ENCODE measurements around the gene MPL. TPM values are rescaled to one million over a fixed set of nuclear protein-coding genes. Genes with fewer than 3 reads are reported as not detected.

Gene MPL
- total and polyA plus RNA-seq, 2 of the 13 experiments (the other 11 are each of a cell fraction or from before 2014, with no cell fraction given) = not detected

DNA sequence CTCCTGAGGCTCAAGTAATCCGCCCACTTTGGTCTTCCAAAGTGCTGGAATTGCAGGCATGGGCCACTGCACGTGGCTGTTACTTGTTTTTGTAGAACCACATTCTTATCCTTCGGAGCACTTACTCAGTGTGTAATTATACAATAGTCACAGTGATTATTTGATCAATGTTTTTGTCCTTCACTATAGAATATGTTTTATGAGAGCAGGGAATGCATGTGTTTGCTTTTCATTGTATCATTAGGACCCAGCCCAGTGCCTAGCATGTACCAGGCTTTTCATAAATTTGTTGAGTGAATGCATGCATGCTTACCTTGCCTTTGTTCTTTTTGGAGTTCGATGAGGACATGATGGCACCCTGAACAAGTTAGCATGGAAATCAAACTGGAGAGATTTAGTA is 57.9 kb downstream of the MPL start:
- TF ChIP-seq ZNF766 (CRISPR knock-in tag; IDR thresholded peaks at IDR 0.05; ENCODE audit: borderline replicate concordance) (no peak), RARA (CRISPR knock-in tag; IDR thresholded peaks at IDR 0.05) (no peak), NFAT5 (CRISPR knock-in tag; IDR thresholded peaks at IDR 0.05) (no peak), ZBTB7A (CRISPR knock-in tag; IDR thresholded peaks at IDR 0.05) (no peak), MXI1 (IDR thresholded peaks at IDR 0.05; ENCODE audit: borderline replicate concordance, low read depth, low read length) (no peak), HDAC6 (IDR thresholded peaks at IDR 0.05; ENCODE audit: low read depth, low read length) (no peak), MXD4 (CRISPR knock-in tag; IDR thresholded peaks at IDR 0.05) (no peak), ZNF713 (CRISPR knock-in tag; IDR thresholded peaks at IDR 0.05) (no peak), SKI (IDR thresholded peaks at IDR 0.05; ENCODE audit: partially characterized antibody) (no peak), NBN (conservative IDR thresholded peaks at IDR 0.05) (no peak), SIX1 (CRISPR knock-in tag; IDR thresholded peaks at IDR 0.05; ENCODE audit: borderline replicate concordance) (no peak), GFI1 (CRISPR knock-in tag; IDR thresholded peaks at IDR 0.05; ENCODE audit: borderline replicate concordance) (no peak)
- no peak for DNase-seq (ENCODE audit: low spot score)
- no peak overlapping the region for H2AFZ ChIP-seq (ENCODE audit: low read length)
- H3K27me3 ChIP-seq (ENCODE audit: control insufficient read depth in 1 of 2, insufficient read depth in 2 of 2, low read length in 2 of 2) = no peaks in the 10 kb centered on the region
- intact Hi-C loops (cut with micrococcal nuclease; ENCODE audit: unreplicated experiment) (no loop called here), in situ Hi-C loops (cut with HindIII; ENCODE audit: extremely low pct_ligation_motif_present, low pct_unique_long_range_greater_than_20kb) (no loop called here)
- no peak for ATAC-seq
- H3K4me1 ChIP-seq (ENCODE audit: insufficient read depth, low read length) = peaks cover 9% of the 10 kb centered on the region
- no peaks in the 10 kb centered on the region for H3K36me3 ChIP-seq (replicated peaks in 1 of 2; ENCODE audit: control insufficient read depth in 1 of 2, insufficient read depth in 2 of 2, low read length in 2 of 2)
- POLR2A ChIA-PET = no interaction called here
- no peak overlapping the region for H3K4me3 ChIP-seq (replicated peaks in 1 of 3; ENCODE audit: insufficient read depth in 1 of 3, low read depth in 2 of 3, low read length in 3 of 3)
- BruUV-seq (replicated peaks) = no TSS peak
- H3K27ac ChIP-seq (ENCODE audit: extremely low read length, insufficient read depth, low read length) = no peak overlapping the region
- no peak overlapping the region for H3K9ac ChIP-seq (ENCODE audit: insufficient read depth, low read depth, low read length)
- CTCF ChIA-PET (ENCODE audit: low intra/inter-chr PET ratio, low total read pairs) = no interaction called here
- peaks cover 3% of the 10 kb centered on the region for H3K79me2 ChIP-seq (ENCODE audit: insufficient read depth, low read length)
- WGBS (ENCODE audit: low lambda C conversion rate) = 95% methylated on average over 4 of the region's 4 CpGs
- H3K4me2 ChIP-seq (ENCODE audit: low read depth, low read length) = no peak overlapping the region
- no peaks in the 10 kb centered on the region for H4K20me1 ChIP-seq (ENCODE audit: insufficient read depth, low read length)
- no peak for FAIRE-seq
- H3K9me3 ChIP-seq (ENCODE audit: low read length) = no peaks in the 10 kb centered on the region

All from HepG2 (cell line).